Measurements from ENCODE around the gene COX8A. TPM values are rescaled to one million over a fixed set of nuclear protein-coding genes. Genes with fewer than 3 reads are reported as not detected.
A peak's percentile ranks its signal among the peaks of the same experiment; 100 is the strongest.

Gene COX8A
- total and polyA plus RNA-seq, 4 donors, result 149 to 779 (median 514) TPM

DNA sequence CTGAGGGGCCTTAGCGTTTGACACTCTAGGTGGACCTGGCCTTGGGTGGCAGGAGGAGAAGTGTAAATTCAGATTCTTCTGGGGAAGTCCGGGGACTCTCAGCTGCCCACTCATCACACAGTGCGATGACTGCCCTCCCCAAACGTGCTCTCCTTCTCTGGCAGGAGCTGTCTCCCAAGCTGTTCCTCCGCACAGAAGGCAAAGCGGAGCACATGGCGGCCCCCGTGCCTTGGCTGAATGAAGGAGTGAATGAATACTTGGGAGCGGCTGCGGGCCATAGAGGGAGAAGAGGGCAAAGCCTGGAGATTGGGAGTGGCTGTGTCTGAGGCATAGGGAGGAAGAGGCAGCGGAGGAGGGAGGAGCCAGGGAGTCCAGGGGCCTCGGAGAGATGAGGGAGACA is 42.5 kb upstream of the COX8A start:
- DNase-seq (no peak), ATAC-seq (ENCODE audit: insufficient read depth, low FRiP score) (no peak)
- Histone ChIP-seq H3K27me3 (ENCODE audit: control insufficient read depth in 3 of 3, insufficient read depth in 3 of 3, low read length in 2 of 3) (no peaks in the 10 kb centered on the region), H3K4me1 (ENCODE audit: control insufficient read depth in 5 of 5, insufficient read depth in 5 of 5, low read length in 5 of 5) (peaks cover 0 to 6% (median 0%) of the 10 kb centered on the region in 5 donors), H3K9me3 (ENCODE audit: control insufficient read depth in 4 of 4, insufficient read depth in 3 of 4, low read length in 3 of 4) (no peaks in the 10 kb centered on the region), H3K36me3 (ENCODE audit: control insufficient read depth in 4 of 4, insufficient read depth in 4 of 4, low read length in 4 of 4) (no peaks in the 10 kb centered on the region), H3K4me3 (no peak overlapping the region), H3K9ac (ENCODE audit: insufficient read depth in 1 of 2, low read length in 2 of 2) (no peak overlapping the region), H3K27ac (ENCODE audit: low read depth in 1 of 2, low read length in 1 of 2) (no peak overlapping the region)
- 80 to 88% methylated on average over 12 of the region's 12 CpGs for WGBS, 2 donors
- TF ChIP-seq, protein P1, sequence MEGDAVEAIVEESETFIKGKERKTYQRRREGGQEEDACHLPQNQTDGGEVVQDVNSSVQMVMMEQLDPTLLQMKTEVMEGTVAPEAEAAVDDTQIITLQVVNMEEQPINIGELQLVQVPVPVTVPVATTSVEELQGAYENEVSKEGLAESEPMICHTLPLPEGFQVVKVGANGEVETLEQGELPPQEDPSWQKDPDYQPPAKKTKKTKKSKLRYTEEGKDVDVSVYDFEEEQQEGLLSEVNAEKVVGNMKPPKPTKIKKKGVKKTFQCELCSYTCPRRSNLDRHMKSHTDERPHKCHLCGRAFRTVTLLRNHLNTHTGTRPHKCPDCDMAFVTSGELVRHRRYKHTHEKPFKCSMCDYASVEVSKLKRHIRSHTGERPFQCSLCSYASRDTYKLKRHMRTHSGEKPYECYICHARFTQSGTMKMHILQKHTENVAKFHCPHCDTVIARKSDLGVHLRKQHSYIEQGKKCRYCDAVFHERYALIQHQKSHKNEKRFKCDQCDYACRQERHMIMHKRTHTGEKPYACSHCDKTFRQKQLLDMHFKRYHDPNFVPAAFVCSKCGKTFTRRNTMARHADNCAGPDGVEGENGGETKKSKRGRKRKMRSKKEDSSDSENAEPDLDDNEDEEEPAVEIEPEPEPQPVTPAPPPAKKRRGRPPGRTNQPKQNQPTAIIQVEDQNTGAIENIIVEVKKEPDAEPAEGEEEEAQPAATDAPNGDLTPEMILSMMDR (IDR thresholded peaks at IDR 0.05; ENCODE audit: control extremely low read depth, extremely low read depth), result no peak

DNA sequence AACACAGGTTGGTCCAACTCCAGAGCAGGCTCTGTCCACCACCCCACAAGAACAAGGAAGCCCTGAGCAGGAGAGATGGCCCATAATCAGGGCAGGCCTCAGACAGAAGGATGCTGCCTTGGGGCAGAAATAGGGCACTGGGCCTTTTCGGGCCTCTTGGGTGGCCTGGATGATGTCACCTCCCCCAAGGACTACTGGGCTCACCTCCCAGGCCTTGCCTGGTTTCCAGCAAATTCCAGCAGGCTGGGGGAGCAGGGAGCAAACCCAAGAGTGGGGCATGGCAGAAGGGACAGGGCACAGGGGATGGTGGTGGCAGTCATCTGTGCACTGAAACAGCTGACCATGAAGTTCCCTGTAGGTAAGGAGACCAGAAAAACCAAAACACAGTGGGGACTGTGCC is 41.0 kb upstream of the COX8A start:
- 67 to 75% methylated on average over 1 of the region's 1 CpG for WGBS, 2 donors
- Histone ChIP-seq H3K9ac (ENCODE audit: insufficient read depth in 1 of 2, low read length in 2 of 2) (no peak overlapping the region), H3K9me3 (ENCODE audit: control insufficient read depth in 4 of 4, insufficient read depth in 3 of 4, low read length in 3 of 4) (no peaks in the 10 kb centered on the region), H3K4me1 (ENCODE audit: control insufficient read depth in 5 of 5, insufficient read depth in 5 of 5, low read length in 5 of 5) (peaks cover 0 to 9% (median 0%) of the 10 kb centered on the region in 5 donors), H3K27ac (ENCODE audit: low read depth in 1 of 2, low read length in 1 of 2) (no peak overlapping the region), H3K4me3 (no peak overlapping the region), H3K36me3 (ENCODE audit: control insufficient read depth in 4 of 4, insufficient read depth in 4 of 4, low read length in 4 of 4) (no peaks in the 10 kb centered on the region), H3K27me3 (ENCODE audit: control insufficient read depth in 3 of 3, insufficient read depth in 3 of 3, low read length in 2 of 3) (no peaks in the 10 kb centered on the region)
- ATAC-seq (ENCODE audit: insufficient read depth, low FRiP score), result no peak
- DNase-seq, result no peak
- TF ChIP-seq, protein P1 (IDR thresholded peaks at IDR 0.05; ENCODE audit: control extremely low read depth, extremely low read depth), result no peak

DNA sequence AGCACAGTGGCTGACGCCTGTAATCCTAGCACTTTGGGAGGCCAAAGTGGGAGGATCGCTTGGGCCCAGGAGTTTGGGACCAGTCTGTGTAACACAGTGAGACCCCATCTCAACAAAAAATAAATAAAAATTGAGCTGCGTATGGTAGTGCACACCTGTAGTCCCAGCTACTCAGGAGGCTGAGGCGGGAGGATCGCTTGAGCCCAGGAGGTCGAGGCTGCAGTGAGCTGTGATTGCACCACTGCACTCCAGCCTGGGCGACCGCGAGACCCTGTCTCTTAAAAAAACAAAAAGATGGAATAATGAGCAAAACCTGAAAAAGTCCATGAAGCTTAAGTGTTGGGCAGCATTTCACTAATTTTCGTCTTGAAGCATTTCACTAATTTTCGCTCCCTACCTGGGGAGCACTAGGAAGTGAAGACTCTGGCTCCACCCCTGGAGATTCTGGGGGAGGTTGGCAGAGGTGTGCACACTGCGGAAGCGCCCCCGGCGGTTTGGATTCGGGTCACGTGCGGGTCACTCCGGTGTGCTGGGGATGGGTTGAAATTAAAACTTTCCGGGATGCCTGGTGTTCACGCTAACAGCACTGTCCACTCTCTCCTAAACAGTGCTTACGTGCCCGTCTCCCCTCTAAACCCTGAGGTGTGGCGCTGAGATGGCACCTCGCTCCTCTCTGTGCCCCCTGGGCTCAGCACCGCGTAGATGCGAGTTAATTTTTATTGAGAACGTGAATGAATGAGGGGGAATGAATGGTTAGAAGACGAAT is 36.5 kb upstream of the COX8A start:
- H3K9ac ChIP-seq (ENCODE audit: insufficient read depth in 1 of 2, low read length in 2 of 2), result peak overlapping the region in 1 of 2 donors; percentile 38
- H3K36me3 ChIP-seq (ENCODE audit: control insufficient read depth in 4 of 4, insufficient read depth in 4 of 4, low read length in 4 of 4), result no peaks in the 10 kb centered on the region
- no peaks in the 10 kb centered on the region for H3K27me3 ChIP-seq (ENCODE audit: control insufficient read depth in 3 of 3, insufficient read depth in 3 of 3, low read length in 2 of 3)
- DNase-seq (peak in 1 of 3 donors; percentile 14), ATAC-seq (ENCODE audit: insufficient read depth, low FRiP score) (no peak)
- no peaks in the 10 kb centered on the region for H3K9me3 ChIP-seq (ENCODE audit: control insufficient read depth in 4 of 4, insufficient read depth in 3 of 4, low read length in 3 of 4)
- H3K27ac ChIP-seq (ENCODE audit: low read depth in 1 of 2, low read length in 1 of 2), result peak overlapping the region; percentile 50 to 70
- WGBS, 2 donors, result 22 to 24% methylated on average over 30 of the region's 30 CpGs
- peaks cover 0 to 8% (median 4%) of the 10 kb centered on the region in 5 donors for H3K4me1 ChIP-seq (ENCODE audit: control insufficient read depth in 5 of 5, insufficient read depth in 5 of 5, low read length in 5 of 5)
- no peak overlapping the region for H3K4me3 ChIP-seq
- TF ChIP-seq, protein P1 (IDR thresholded peaks at IDR 0.05; ENCODE audit: control extremely low read depth, extremely low read depth), result no peak

All from lung (tissue), 12 donors.